NCI-H774 (cell line): ENCODE results near the gene PARN.
"Not testable (repeated sequence)": the region's sequence is repeated elsewhere in the genome, so short reads cannot be mapped to it uniquely, and the experiment has no call there.

ENCODE experiments used
- DNase-seq: peaks from one replicate; lab custom pipeline; 2025; lab: John Stamatoyannopoulos, UW

The PARN gene

DNA sequence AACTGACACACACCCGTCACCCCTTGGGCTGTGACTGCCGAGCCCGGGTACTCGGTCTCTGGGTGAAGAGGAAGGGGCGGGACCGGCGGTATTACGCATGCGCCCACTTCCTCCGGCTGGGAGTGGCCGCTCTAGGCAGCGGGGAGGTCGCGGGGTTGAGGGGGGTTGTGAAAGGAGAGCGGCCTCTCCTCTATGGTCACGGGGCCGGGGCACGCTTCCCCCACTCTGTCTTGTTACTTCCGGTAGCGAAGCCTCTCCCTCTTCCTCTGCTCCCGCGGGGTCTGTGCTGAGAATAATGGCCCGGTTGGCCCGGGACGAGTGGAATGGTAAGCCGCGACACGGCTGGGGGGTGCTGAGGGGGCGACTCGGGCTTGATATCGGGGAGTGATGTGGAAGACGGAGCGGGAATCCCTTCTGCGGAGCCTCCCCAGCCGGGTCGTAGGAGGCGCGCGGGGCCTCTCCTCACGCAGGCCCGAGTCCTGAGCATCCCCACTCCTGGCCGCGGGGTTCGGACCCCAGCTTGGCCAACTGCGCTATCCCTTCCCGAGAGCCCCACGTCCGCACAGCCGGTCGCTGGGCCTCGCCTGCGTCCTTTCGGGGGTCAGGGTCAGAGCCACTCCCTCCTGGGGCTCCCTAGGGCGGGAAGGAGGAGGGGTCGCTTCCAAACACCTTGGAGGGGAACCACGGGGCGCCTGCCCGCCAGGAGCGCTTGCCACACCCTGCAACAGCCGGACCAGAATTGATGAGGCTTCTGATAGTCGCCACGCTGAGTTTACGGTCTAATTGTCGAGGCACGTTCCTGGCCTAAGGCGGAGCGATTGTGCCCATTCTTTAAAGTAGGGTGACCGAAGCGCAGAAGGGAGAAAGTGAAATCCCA lies 2.9 kb upstream of the PARN start, which contains the start of gene BFAR:
Gene BFAR, plus strand, starts transcription at position 259 of the 877 bp plus-strand sequence. CDS start 11,396 bp downstream, outside the sequence.
- peak; percentile 97 for DNase-seq

DNA sequence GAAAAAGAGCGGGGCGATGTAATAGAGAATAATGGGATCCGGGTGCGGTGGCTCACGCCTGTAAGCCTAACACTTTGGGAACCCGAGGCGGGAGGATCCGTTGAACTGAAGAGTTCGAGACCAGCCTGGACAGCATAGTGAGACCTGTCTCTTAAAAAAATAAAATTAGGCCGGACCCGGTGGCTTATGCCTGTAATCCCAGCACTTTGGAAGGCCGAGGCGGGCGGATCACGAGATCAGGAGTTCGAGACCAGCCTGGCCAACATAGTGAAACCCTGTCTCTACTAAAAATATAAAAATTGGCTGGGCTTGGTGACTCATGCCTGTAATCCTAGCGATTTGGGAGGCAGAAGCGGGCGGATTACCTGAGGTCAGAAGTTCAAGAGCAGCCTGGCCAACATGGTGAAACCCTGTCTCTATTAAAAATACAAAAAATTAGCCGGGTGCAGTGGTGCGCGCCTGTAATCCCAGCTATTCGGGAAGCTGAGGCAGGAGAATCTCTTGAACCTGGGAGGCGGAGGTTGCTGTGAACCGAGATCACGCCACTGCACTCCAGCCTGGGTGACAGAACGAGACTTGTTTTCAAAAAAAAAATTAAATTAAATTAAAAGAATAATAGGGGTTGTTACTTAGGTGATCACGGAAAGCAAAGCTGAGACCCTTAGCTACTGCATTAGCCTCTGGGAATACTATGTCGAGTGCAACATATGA lies 715 bp upstream of the PARN start:
- not testable (repeated sequence) for DNase-seq

DNA sequence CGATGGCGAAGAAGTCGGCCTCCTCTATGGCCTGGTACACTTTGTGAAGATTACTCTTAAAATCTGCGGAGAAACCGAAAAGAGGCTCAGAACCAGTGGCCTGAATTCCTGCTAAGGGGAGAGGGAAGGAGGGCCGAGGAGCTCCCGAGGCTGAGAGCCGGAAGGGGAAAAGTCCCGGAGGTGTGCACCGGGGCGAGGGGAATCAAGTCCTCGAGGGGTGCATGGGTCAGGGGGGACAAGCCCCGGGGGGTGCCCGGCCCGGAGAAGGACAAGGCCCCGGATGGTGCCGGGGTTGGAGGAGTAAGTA lies 495 bp downstream of the PARN start:
- no peak for DNase-seq

DNA sequence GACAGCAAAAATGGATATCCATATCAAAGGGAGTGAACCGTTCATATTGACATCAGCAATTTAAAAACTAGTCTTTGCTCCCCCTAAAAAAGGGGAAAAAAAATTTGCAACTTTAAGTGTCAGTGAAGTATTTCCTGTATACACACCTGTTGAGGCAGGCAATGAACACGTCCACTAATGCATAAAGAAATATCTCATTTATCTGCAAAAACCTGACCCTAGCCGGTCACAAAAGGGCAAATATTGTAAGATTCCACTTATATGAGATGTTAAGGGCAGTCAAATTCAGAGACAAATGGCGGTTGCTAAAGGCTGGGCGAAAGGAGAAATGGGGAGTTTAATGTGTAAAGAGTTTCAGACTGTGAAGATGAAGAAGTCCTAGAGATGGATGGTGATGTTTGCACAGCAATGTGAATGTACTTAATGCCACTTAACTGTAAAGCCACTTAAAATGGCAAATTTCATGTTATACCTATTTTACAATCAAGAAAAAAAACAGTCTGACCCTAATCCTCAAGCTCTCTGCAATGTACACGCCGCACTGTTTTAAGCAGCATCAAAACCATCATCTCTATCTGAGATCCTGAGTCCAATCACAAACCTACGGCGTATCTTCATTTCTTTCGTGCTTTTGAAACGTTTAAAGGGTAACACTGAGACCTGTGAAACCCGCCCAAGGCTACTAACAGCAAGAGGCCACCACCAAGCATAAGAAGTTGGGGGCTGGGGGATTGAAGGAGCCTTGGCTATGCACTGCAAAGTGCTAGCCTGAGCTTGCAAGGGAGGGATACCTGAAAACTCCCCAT lies 1.1 kb downstream of the PARN start:
- DNase-seq, result no peak

DNA sequence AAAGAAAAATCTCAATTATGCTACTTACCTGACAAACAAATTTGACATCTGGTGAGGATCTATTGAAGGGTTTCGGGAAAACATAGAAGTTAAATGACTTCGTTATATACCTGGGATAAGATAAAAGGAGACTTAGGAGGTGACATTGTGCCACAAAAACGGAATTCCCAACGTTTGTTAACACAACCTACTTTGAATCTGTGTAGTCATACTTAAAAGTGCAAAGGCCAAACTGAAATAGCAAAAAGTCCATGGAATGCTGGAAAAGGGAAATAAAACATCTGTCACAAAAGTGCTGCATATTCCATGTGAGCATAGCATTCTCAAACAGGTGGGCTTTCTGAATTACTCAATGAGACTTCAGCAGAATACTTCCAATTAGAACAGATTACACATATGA lies 3.0 kb downstream of the PARN start:
- no peak for DNase-seq

DNA sequence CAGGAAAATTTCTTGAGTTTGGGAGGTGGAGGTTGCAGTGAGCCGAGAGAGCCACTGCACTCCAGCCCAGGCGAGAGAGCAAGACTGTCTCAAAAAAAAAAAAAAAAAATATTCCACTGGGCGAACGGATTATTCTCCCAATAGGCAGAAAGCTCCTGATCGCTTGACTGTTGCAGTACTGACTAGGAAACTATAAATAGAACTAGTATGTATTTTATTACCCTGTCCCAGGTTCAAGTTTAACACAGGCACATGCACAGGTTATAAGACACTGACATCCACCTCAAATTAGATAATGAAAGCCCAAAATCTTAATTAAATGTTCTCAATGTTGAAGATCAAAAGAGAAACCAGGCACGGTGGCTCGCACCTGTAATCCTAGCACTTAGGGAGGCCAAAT lies 11.5 kb downstream of the PARN start:
- DNase-seq, result no peak

GRCh38 chr16:14616280-14616679 lies 13.8 kb downstream of the PARN start:
- DNase-seq, result no peak

GRCh38 chr16:14613991-14614390 lies 16.1 kb downstream of the PARN start:
- DNase-seq, result no peak

- DNase-seq, result no peak
These were observed 18.4 kb downstream of the PARN start for GRCh38 chr16:14611660-14612059.

GRCh38 chr16:14609716-14610115 lies 20.3 kb downstream of the PARN start:
- DNase-seq, result no peak

- DNase-seq, result no peak
These were observed 21.5 kb downstream of the PARN start for GRCh38 chr16:14608604-14609003.

GRCh38 chr16:14608111-14608566 lies 21.9 kb downstream of the PARN start:
- DNase-seq, result no peak

DNA sequence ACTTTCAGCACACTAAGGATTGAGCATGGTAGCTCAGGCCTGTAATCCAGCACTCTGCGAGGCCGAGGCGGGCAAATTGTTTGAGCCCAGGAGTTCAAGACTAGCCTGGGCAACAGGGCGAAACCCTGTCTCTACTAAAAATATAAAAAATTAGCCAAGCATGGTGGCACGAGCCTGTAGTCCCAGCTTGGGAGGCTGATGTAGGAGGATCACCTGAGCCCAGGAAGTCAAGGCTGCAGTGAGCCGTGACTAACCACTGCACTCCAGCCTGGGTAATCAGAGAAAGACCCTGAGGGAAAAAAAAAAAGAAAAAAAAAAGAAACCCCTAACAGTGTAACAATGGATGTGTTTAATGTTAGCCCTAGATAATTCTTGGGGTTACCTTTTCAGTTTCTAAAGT lies 24.0 kb downstream of the PARN start:
- DNase-seq, result no peak

DNA sequence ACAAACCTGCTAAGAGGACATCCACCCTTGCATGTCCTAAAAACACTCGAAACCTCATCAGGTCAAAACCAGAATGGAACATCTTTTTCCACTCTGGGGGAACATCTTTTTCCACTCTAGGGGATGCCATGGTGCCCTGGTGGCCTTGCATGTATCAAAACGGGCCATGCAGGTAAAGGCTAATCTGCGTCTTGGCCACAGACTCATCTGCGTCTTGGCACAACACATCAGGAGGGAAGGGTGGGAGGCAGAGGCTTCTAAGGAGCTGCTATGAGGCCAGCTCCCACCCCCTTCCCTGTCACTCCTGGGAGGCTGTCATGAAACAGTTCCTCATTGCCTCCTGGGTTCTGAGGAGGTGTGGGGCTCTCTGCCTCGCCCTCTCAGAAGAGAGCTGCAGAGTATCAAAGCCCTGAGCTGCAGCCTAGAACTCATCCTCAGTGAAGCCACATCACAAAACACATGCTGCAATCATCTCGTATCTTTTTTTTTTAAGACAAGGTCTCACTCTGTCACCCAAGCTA lies 27.6 kb downstream of the PARN start:
- DNase-seq, result no peak

DNA sequence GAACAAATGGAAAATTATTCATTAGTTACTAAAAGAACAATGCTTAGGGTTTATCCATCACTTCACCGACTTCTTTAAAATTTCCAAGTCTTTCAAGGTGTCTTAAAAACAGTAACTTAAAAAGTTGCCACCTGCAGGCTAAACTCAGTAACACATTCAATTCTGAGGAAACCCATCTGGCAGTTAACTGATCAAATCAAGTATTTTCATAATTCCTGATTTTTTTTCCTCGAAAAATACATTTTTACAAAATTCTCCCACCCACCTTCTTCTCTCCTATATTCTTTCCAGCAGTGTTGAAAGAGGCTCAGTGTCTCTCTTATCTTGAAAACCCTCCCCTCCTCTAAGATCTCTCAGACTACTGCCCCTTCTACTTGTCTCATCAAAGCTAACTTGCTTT lies 29.9 kb downstream of the PARN start:
- no peak for DNase-seq

- DNase-seq, result peak; percentile 46
These were observed 43.3 kb downstream of the PARN start for GRCh38 chr16:14586637-14587305.

GRCh38 chr16:14585287-14585686 lies 44.8 kb downstream of the PARN start:
- DNase-seq, result no peak

DNA sequence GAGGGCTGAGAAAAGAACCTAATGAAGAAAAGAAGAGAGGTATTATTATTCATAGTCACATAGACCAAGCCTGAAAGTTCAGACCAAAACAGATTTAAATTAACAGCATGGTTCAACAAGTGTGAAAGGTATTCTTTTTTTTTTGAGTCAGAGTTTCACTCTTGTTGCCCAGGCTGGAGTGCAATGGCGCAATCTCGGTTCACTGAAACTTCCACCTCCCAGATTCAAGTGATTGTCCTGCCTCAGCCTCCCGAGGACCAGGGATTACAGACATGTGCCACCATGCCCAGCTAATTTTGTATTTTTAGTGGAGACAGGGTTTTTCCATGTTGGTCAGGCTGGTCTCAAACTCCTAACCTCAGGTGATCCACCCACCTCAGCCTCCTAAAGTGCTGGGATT lies 49.1 kb downstream of the PARN start:
- not testable (repeated sequence) for DNase-seq

GRCh38 chr16:14579266-14579665 lies 50.8 kb downstream of the PARN start:
- DNase-seq, result no peak

DNA sequence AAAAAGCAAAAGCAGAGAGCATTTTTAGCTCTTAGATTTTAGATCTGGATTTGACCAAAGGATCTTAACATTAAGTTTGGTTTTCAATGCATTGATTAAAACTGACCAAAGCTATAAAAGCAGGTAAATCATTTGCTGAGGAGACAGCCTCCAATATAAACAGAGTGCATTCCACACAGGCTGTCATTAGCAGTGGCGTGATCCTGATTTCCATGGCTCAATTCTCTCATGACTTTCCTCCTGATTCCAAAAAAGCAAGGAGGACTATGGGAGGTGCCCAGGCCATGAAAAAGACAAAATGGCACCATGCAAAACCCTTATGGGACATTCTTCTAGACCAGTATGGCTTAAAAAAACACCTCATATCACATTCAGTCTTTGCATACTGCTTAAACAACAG lies 53.5 kb downstream of the PARN start:
- no peak for DNase-seq

DNA sequence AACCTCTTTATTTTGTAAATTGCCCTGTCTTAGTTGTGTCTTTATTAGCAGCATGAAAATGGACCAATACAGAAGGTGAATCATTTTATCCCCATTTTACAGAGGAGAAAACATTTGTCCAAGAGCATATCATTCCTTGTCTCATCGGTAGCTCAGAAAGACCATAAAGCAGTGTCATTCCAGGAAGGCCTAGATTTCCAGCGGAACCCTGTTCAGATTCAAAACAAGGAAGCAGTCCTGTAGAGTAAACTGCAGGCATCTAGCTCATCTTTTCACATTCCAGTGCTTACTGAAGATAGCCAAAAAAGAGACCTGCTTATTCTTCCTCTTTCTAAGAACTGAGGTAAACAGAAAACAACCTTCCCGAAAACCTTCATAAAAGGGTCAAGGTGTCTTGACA lies 54.0 kb downstream of the PARN start:
- no peak for DNase-seq
